T47D (cell line): ENCODE data around the gene FRMD5.
A peak's percentile ranks its signal among the peaks of the same experiment; 100 is the strongest.
"Not testable (repeated sequence)": the region's sequence is repeated elsewhere in the genome, so short reads cannot be mapped to it uniquely, and the experiment has no call there.

Experiments
- DNase-seq, 2 experiments: peaks; one replicate each; pipeline versions ENCODE4 v3.0.0 to v3.0.0-alpha.2; 2011 to 2012; ENCODE audit warnings: low read depth in 1 of 2, low spot score in 1 of 2
- JUND ChIP-seq: IDR thresholded peaks from 2 replicates; pipeline ENCODE4 v1.6.1; 2012; ENCODE audit warnings: low read depth
- in situ Hi-C: cut with HindIII; loops from 2 replicates; pipeline ENCODE4 v1.10.0; 2016; ENCODE audit warnings: low sequenced_read_pairs, low pct_unique_long_range_greater_than_20kb

The FRMD5 gene

GRCh38 chr15:43873651-43874050 is 321.4 kb downstream of the FRMD5 start:
- in situ Hi-C loops, result no loop called here

GRCh38 chr15:43872416-43873020 is 322.6 kb downstream of the FRMD5 start:
- no peak for TF ChIP-seq JUND
- in situ Hi-C loops, result no loop called here
- DNase-seq, result peak; percentile 51 to 77

More at GRCh38 chr15:43873651-43874050, 321.4 kb downstream of the FRMD5 start:
- no peak for TF ChIP-seq JUND
- no peak for DNase-seq

- TF ChIP-seq JUND, result no peak
- DNase-seq, result no peak
- in situ Hi-C loops, result no loop called here
These were observed 323.2 kb downstream of the FRMD5 start for GRCh38 chr15:43871835-43872234.

- no peak for DNase-seq
- in situ Hi-C loops, result no loop called here
- TF ChIP-seq JUND, result no peak
These were observed 326.7 kb downstream of the FRMD5 start for GRCh38 chr15:43868406-43868805.

- in situ Hi-C loops, result no loop called here
- TF ChIP-seq JUND, result no peak
- no peak for DNase-seq
These were observed 328.0 kb downstream of the FRMD5 start for GRCh38 chr15:43867096-43867495.

GRCh38 chr15:43866636-43867035 is 328.4 kb downstream of the FRMD5 start:
- DNase-seq, in situ Hi-C loops: not testable (repeated sequence)

GRCh38 chr15:43859546-43859945 is 335.5 kb downstream of the FRMD5 start:
- DNase-seq, result no peak
- in situ Hi-C loops, result no loop called here
- TF ChIP-seq JUND, result no peak

GRCh38 chr15:43854801-43855200 is 340.3 kb downstream of the FRMD5 start:
- in situ Hi-C loops, result no loop called here
- DNase-seq, result no peak
- TF ChIP-seq JUND, result no peak

- DNase-seq, result no peak
- in situ Hi-C loops, result no loop called here
- no peak for TF ChIP-seq JUND
These were observed 342.5 kb downstream of the FRMD5 start for GRCh38 chr15:43852607-43853006.

- in situ Hi-C loops, result no loop called here
- DNase-seq, result no peak
- TF ChIP-seq JUND, result no peak
These were observed 343.8 kb downstream of the FRMD5 start for GRCh38 chr15:43851251-43851650.

GRCh38 chr15:43845421-43845820 is 349.6 kb downstream of the FRMD5 start:
- TF ChIP-seq JUND, result no peak
- DNase-seq, result no peak
- in situ Hi-C loops, result no loop called here

- in situ Hi-C loops, DNase-seq: not testable (repeated sequence)
These were observed 362.6 kb downstream of the FRMD5 start for GRCh38 chr15:43832485-43832884.

- DNase-seq, in situ Hi-C loops: not testable (repeated sequence)
These were observed 363.5 kb downstream of the FRMD5 start for GRCh38 chr15:43831519-43832052.

- in situ Hi-C loops, DNase-seq: not testable (repeated sequence)
These were observed 364.3 kb downstream of the FRMD5 start for GRCh38 chr15:43830691-43831275.

GRCh38 chr15:43829951-43830540 is 365.0 kb downstream of the FRMD5 start:
- DNase-seq, in situ Hi-C loops: not testable (repeated sequence)
